Neural cell (in vitro differentiated cells): ENCODE measurements around the gene TBC1D16. TPM values are rescaled to one million over a fixed set of nuclear protein-coding genes. Genes with fewer than 3 reads are reported as not detected.

Source experiments
- H2AFZ ChIP-seq: fragments of 200-600, 300-800 bp; sonication (generic), shearing (Covaris generic); 2 replicates; pipeline ENCODE4 v1.6.0; 2014; ENCODE audit warnings: low read depth, mild to moderate bottlenecking, antibody characterized with exemption, low read length, moderate library complexity
- H3F3A ChIP-seq: fragments of 200-600 bp; shearing (Covaris generic); 2 replicates; pipeline ENCODE4 v1.6.1; 2016; ENCODE audit warnings: mild to moderate bottlenecking, moderate library complexity, mixed read lengths, antibody characterized with exemption, low read length; ENCODE audit not compliant: insufficient read depth, poor library complexity, severe bottlenecking
- H3K27ac ChIP-seq: fragments of 200-600, 300-800 bp; sonication (generic), shearing (Covaris generic); 2 replicates; pipeline ENCODE4 v1.5.1; 2014; ENCODE audit warnings: mild to moderate bottlenecking, low read length, moderate library complexity
- H3K27me3 ChIP-seq: fragments of 300-800, 200-600 bp; sonication (generic), shearing (Covaris generic); 2 replicates; pipeline ENCODE4 v1.6.0; 2014; ENCODE audit warnings: mild to moderate bottlenecking, low read depth, low read length, moderate library complexity; ENCODE audit not compliant: insufficient read depth
- H3K36me3 ChIP-seq: fragments of 300-800, 200-600 bp; sonication (generic), shearing (Covaris generic); 2 replicates; pipeline ENCODE4 v1.5.1; 2014; ENCODE audit warnings: mild to moderate bottlenecking, antibody characterized with exemption, low read length, moderate library complexity; ENCODE audit not compliant: insufficient read depth
- H3K4me2 ChIP-seq: fragments of 300-800, 200-600 bp; sonication (generic), shearing (Covaris generic); 2 replicates; pipeline ENCODE4 v1.6.0; 2014; ENCODE audit warnings: mild to moderate bottlenecking, low read length
- H3K4me3 ChIP-seq: fragments of 300-800, 200-600 bp; sonication (generic), shearing (Covaris generic); 2 replicates; pipeline ENCODE4 v1.5.1; 2014; ENCODE audit warnings: mild to moderate bottlenecking, low read length, moderate library complexity
- H3K79me2 ChIP-seq: fragments of 200-600 bp; shearing (Covaris generic); replicated peaks from 2 replicates; pipeline ENCODE4 v1.6.0; 2014; ENCODE audit warnings: mild to moderate bottlenecking, low read length, moderate library complexity; ENCODE audit not compliant: insufficient read depth
- H3K9ac ChIP-seq: fragments of 300-800, 200-600 bp; sonication (generic), shearing (Covaris generic); 2 replicates; pipeline ENCODE4 v1.6.1; 2016; ENCODE audit warnings: mild to moderate bottlenecking, low read length, mixed read lengths
- H3K9me2 ChIP-seq: fragments of 200-600 bp; shearing (Covaris generic); 2 replicates; pipeline ENCODE4 v1.6.1; 2016; ENCODE audit warnings: mild to moderate bottlenecking, low read length, mixed read lengths; ENCODE audit not compliant: insufficient read depth
- H3K9me3 ChIP-seq: fragments of 200-600, 300-800 bp; sonication (generic), shearing (Covaris generic); 2 replicates; pipeline ENCODE4 v1.6.1; 2016; ENCODE audit warnings: mild to moderate bottlenecking, mixed run types, low read length, moderate library complexity, mixed read lengths
- H4K20me1 ChIP-seq: fragments of 200-600 bp; shearing (Covaris generic); 2 replicates; pipeline ENCODE4 v1.6.1; 2016; ENCODE audit warnings: mild to moderate bottlenecking, mixed run types; ENCODE audit not compliant: insufficient read depth
- CTCF ChIP-seq: fragments of 450-650 bp; IDR thresholded peaks from 2 replicates; pipeline ENCODE4 v1.5.1; 2014; ENCODE audit warnings: antibody characterized with exemption, mild to moderate bottlenecking, moderate library complexity; ENCODE audit not compliant: poor library complexity, severe bottlenecking
- EP300 ChIP-seq: fragments of 450-650 bp; conservative IDR thresholded peaks from 2 replicates; pipeline ENCODE4 v1.6.1; 2014; ENCODE audit warnings: antibody characterized with exemption, mild to moderate bottlenecking, moderate library complexity; ENCODE audit not compliant: poor library complexity, severe bottlenecking
- EZH2 ChIP-seq: fragments of 200-600, 300-800 bp; shearing (Covaris generic), sonication (generic); IDR thresholded peaks from 2 replicates; pipeline ENCODE4 v1.6.1; 2014; ENCODE audit warnings: antibody characterized with exemption, low read length, borderline replicate concordance, mild to moderate bottlenecking; ENCODE audit not compliant: insufficient read depth, poor library complexity, severe bottlenecking
- MXI1 ChIP-seq: fragments of 450-650 bp; conservative IDR thresholded peaks from 2 replicates; pipeline ENCODE4 v1.6.1; 2014; ENCODE audit warnings: antibody characterized with exemption, mild to moderate bottlenecking; ENCODE audit not compliant: poor library complexity, severe bottlenecking
- POLR2AphosphoS5 ChIP-seq: IDR thresholded peaks from 2 replicates; pipeline ENCODE4 v1.6.1; 2012
- RAD21 ChIP-seq: fragments of 450-650 bp; conservative IDR thresholded peaks from 2 replicates; pipeline ENCODE4 v1.6.1; 2014; ENCODE audit warnings: antibody characterized with exemption, mild to moderate bottlenecking, moderate library complexity
- REST ChIP-seq: IDR thresholded peaks from 2 replicates; pipeline ENCODE4 v1.6.1; 2012; ENCODE audit warnings: borderline replicate concordance
- SMC3 ChIP-seq: fragments of 450-650 bp; conservative IDR thresholded peaks from 2 replicates; pipeline ENCODE4 v1.6.1; 2014; ENCODE audit warnings: antibody characterized with exemption, mild to moderate bottlenecking, moderate library complexity; ENCODE audit not compliant: poor library complexity
- TAF1 ChIP-seq: IDR thresholded peaks from 2 replicates; pipeline ENCODE4 v1.6.1; 2012; ENCODE audit warnings: low read depth
- polyA plus RNA-seq: library from polyadenylated mRNA; depleted of rRNA; stranded (reverse); fragments of >200 nt; gene quantifications from 2 replicates; pipeline ENCODE4 v1.2.3, GENCODE V29; 2014

The TBC1D16 gene
- polyA plus RNA-seq, 1 donor from 2014 or later, result 19.8 TPM

- TF ChIP-seq EZH2 (no peak), CTCF (no peak), REST (no peak), EP300 (no peak), POLR2AphosphoS5 (no peak), TAF1 (no peak)
- H3K79me2 ChIP-seq, result no peaks in the 10 kb centered on the region
- H3K4me2 ChIP-seq, result no peak overlapping the region
- H3K27ac ChIP-seq, result no peak overlapping the region
- H2AFZ ChIP-seq, result no peak overlapping the region
- no peaks in the 10 kb centered on the region for H3K9me2 ChIP-seq
- H4K20me1 ChIP-seq, result no peaks in the 10 kb centered on the region
- no peaks in the 10 kb centered on the region for H3F3A ChIP-seq
- no peak overlapping the region for H3K4me3 ChIP-seq
- no peaks in the 10 kb centered on the region for H3K36me3 ChIP-seq
- H3K9me3 ChIP-seq, result no peaks in the 10 kb centered on the region
- no peaks in the 10 kb centered on the region for H3K27me3 ChIP-seq
- H3K9ac ChIP-seq, result no peak overlapping the region
Measured at GRCh38 chr17:80083136-80083661, 47.5 kb upstream of the TBC1D16 start.

DNA sequence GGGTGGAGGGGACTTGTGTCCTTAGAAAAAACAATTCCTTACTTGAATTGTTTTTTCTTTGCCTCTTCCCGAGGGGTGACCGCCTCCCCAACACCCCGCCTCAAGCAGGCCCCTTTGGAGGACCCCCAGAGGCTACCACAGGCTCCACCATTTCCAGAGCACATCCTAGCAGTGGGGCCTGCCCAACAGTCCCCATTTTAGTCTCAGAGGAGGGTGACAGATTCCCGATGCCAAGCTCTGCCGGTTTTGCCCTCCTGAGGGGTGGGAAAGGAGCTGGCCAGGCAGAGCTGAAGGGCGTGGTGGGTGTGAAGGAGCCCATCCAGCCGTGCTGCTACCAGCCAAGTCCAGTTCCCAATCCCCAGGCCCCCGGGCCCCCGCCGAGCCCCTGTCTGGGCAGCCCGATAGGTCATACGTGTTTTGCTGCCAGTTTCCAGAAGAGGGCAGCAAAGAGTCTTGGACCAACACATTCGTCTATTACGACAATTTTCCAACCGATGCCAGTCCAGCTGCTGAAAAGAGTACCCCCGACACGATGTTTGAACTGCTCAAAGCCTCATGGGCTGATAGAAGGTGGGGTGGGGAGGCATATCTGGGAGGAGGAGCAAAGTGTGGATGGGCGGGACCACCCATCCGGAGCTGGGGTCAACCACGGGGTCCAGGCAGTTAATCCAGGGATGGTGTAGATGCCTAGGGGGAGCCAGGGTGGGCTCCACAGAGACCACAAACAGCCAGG lies 46.9 kb upstream of the TBC1D16 start:
- no peak for TF ChIP-seq EZH2
- TF ChIP-seq RAD21, result peak; percentile 55
- TF ChIP-seq MXI1, result no peak
- peak; percentile 62 for TF ChIP-seq CTCF
- TF ChIP-seq POLR2AphosphoS5, result no peak
- TF ChIP-seq TAF1, result no peak
- TF ChIP-seq SMC3, result peak; percentile 63
- TF ChIP-seq EP300, result no peak
- Histone ChIP-seq H3K9me2 (no peaks in the 10 kb centered on the region), H2AFZ (no peak overlapping the region), H3K4me3 (no peak overlapping the region), H4K20me1 (no peaks in the 10 kb centered on the region), H3K27ac (no peak overlapping the region), H3K4me2 (no peak overlapping the region), H3K9ac (no peak overlapping the region), H3K27me3 (no peaks in the 10 kb centered on the region), H3K79me2 (no peaks in the 10 kb centered on the region), H3F3A (no peaks in the 10 kb centered on the region), H3K36me3 (no peaks in the 10 kb centered on the region), H3K9me3 (no peaks in the 10 kb centered on the region)
